ENCODE data around the gene STARD6. TPM values are rescaled to one million over a fixed set of nuclear protein-coding genes. Genes with fewer than 3 reads are reported as not detected.

Gene STARD6
- total and polyA plus RNA-seq, 4 donors: not detected

DNA sequence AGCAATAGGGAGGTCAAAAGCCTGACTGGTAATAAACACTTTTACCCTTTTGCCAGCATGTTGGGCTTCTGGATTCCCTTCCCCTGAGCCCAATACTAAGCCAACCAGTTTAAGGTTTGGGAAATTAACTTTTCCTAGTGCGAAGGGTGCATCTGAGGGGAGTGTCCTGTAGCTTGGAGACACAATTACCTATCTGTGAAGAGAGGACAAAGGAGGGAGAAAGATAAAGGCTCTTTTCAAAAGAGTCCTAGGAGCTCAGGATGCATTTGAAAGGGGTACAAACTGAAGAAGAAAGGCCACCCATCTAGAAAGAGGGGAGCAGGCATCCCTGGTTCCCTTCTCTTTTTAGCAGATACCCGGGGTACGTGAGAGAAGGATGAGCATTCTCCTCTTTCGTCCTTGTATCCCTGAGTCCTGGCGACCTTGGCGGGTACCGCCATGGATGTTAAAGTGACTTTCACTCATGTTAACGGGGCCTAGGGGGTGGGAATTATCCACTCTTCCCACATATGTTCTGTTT lies 25.1 kb upstream of the STARD6 start:
- TF ChIP-seq, protein P1, sequence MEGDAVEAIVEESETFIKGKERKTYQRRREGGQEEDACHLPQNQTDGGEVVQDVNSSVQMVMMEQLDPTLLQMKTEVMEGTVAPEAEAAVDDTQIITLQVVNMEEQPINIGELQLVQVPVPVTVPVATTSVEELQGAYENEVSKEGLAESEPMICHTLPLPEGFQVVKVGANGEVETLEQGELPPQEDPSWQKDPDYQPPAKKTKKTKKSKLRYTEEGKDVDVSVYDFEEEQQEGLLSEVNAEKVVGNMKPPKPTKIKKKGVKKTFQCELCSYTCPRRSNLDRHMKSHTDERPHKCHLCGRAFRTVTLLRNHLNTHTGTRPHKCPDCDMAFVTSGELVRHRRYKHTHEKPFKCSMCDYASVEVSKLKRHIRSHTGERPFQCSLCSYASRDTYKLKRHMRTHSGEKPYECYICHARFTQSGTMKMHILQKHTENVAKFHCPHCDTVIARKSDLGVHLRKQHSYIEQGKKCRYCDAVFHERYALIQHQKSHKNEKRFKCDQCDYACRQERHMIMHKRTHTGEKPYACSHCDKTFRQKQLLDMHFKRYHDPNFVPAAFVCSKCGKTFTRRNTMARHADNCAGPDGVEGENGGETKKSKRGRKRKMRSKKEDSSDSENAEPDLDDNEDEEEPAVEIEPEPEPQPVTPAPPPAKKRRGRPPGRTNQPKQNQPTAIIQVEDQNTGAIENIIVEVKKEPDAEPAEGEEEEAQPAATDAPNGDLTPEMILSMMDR (IDR thresholded peaks at IDR 0.05; ENCODE audit: low read depth, low read length, missing input control): no peak
- TF ChIP-seq HNF4G (IDR thresholded peaks at IDR 0.05): no peak
- TF ChIP-seq, protein P2, sequence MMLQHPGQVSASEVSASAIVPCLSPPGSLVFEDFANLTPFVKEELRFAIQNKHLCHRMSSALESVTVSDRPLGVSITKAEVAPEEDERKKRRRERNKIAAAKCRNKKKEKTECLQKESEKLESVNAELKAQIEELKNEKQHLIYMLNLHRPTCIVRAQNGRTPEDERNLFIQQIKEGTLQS (IDR thresholded peaks at IDR 0.05): no peak
- no peak for TF ChIP-seq YY1 (IDR thresholded peaks at IDR 0.05)
- no peak for TF ChIP-seq GABPA (IDR thresholded peaks at IDR 0.05 in 1 of 2, conservative IDR thresholded peaks at IDR 0.05 in 1 of 2)
- TF ChIP-seq, protein P3, sequence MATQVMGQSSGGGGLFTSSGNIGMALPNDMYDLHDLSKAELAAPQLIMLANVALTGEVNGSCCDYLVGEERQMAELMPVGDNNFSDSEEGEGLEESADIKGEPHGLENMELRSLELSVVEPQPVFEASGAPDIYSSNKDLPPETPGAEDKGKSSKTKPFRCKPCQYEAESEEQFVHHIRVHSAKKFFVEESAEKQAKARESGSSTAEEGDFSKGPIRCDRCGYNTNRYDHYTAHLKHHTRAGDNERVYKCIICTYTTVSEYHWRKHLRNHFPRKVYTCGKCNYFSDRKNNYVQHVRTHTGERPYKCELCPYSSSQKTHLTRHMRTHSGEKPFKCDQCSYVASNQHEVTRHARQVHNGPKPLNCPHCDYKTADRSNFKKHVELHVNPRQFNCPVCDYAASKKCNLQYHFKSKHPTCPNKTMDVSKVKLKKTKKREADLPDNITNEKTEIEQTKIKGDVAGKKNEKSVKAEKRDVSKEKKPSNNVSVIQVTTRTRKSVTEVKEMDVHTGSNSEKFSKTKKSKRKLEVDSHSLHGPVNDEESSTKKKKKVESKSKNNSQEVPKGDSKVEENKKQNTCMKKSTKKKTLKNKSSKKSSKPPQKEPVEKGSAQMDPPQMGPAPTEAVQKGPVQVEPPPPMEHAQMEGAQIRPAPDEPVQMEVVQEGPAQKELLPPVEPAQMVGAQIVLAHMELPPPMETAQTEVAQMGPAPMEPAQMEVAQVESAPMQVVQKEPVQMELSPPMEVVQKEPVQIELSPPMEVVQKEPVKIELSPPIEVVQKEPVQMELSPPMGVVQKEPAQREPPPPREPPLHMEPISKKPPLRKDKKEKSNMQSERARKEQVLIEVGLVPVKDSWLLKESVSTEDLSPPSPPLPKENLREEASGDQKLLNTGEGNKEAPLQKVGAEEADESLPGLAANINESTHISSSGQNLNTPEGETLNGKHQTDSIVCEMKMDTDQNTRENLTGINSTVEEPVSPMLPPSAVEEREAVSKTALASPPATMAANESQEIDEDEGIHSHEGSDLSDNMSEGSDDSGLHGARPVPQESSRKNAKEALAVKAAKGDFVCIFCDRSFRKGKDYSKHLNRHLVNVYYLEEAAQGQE (IDR thresholded peaks at IDR 0.05): no peak
- TF ChIP-seq, protein P4, sequence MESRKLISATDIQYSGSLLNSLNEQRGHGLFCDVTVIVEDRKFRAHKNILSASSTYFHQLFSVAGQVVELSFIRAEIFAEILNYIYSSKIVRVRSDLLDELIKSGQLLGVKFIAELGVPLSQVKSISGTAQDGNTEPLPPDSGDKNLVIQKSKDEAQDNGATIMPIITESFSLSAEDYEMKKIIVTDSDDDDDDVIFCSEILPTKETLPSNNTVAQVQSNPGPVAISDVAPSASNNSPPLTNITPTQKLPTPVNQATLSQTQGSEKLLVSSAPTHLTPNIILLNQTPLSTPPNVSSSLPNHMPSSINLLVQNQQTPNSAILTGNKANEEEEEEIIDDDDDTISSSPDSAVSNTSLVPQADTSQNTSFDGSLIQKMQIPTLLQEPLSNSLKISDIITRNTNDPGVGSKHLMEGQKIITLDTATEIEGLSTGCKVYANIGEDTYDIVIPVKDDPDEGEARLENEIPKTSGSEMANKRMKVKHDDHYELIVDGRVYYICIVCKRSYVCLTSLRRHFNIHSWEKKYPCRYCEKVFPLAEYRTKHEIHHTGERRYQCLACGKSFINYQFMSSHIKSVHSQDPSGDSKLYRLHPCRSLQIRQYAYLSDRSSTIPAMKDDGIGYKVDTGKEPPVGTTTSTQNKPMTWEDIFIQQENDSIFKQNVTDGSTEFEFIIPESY (IDR thresholded peaks at IDR 0.05): no peak
- no peak for TF ChIP-seq FOXA1 (IDR thresholded peaks at IDR 0.05)
- TF ChIP-seq, protein P5, sequence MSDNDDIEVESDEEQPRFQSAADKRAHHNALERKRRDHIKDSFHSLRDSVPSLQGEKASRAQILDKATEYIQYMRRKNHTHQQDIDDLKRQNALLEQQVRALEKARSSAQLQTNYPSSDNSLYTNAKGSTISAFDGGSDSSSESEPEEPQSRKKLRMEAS (IDR thresholded peaks at IDR 0.05): no peak
- TF ChIP-seq EGR1 (IDR thresholded peaks at IDR 0.05; ENCODE audit: low read depth in 2 of 2): no peak
- TF ChIP-seq RAD21 (IDR thresholded peaks at IDR 0.05): no peak
- TF ChIP-seq JUND (IDR thresholded peaks at IDR 0.05): no peak
- no peak for TF ChIP-seq RXRA (IDR thresholded peaks at IDR 0.05)
- no peak for TF ChIP-seq SP1 (IDR thresholded peaks at IDR 0.05)
- no peak overlapping the region for H3K9ac ChIP-seq (ENCODE audit: low read depth in 1 of 2, low read length in 2 of 2)
- no peaks in the 10 kb centered on the region for H3K9me3 ChIP-seq (ENCODE audit: control insufficient read depth in 4 of 4, low read length in 3 of 4)
- H3K4me1 ChIP-seq (ENCODE audit: control insufficient read depth in 4 of 4, insufficient read depth in 4 of 4, low read length in 3 of 4): no peaks in the 10 kb centered on the region
- H3K27ac ChIP-seq (ENCODE audit: low read depth in 1 of 2, low read length in 2 of 2): no peak overlapping the region
- 89% methylated on average over 8 of the region's 8 CpGs for WGBS
- H3K36me3 ChIP-seq (ENCODE audit: control insufficient read depth in 4 of 4, insufficient read depth in 3 of 4, low read depth in 1 of 4, low read length in 3 of 4): peaks cover 0 to 2% (median 0%) of the 10 kb centered on the region in 4 donors
- no peak for DNase-seq (ENCODE audit: low spot score)
- H3K27me3 ChIP-seq (ENCODE audit: control insufficient read depth in 4 of 4, insufficient read depth in 4 of 4, low read length in 3 of 4): no peaks in the 10 kb centered on the region
- H3K4me3 ChIP-seq (ENCODE audit: low read depth in 1 of 3, low read length in 3 of 3): no peak overlapping the region

DNA sequence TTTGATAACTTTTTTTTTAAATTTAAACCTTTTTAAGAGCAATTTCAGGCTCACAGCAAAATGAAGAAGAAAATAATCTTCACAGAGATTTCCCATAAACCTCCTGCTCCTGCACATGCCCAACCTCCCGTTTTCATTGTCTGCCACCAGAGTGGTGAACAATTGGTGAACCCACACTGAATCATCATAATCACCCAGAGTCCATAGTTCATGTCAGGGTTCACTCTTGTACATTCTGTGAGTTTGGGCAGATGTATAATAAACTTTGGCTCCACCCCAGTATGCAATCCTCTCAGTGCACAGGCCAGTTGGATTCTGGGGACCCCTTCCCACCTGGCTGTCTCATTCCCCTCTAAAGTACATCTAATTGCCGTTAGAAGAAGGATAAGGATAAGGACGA lies 24.4 kb upstream of the STARD6 start:
- H3K4me3 ChIP-seq (ENCODE audit: low read depth in 1 of 3, low read length in 3 of 3): no peak overlapping the region
- H3K27ac ChIP-seq (ENCODE audit: low read depth in 1 of 2, low read length in 2 of 2): no peak overlapping the region
- no peaks in the 10 kb centered on the region for H3K4me1 ChIP-seq (ENCODE audit: control insufficient read depth in 4 of 4, insufficient read depth in 4 of 4, low read length in 3 of 4)
- 81% methylated on average over 3 of the region's 3 CpGs for WGBS
- DNase-seq (ENCODE audit: low spot score): no peak
- no peaks in the 10 kb centered on the region for H3K27me3 ChIP-seq (ENCODE audit: control insufficient read depth in 4 of 4, insufficient read depth in 4 of 4, low read length in 3 of 4)
- no peaks in the 10 kb centered on the region for H3K9me3 ChIP-seq (ENCODE audit: control insufficient read depth in 4 of 4, low read length in 3 of 4)
- H3K36me3 ChIP-seq (ENCODE audit: control insufficient read depth in 4 of 4, insufficient read depth in 3 of 4, low read depth in 1 of 4, low read length in 3 of 4): peaks cover 0 to 2% (median 0%) of the 10 kb centered on the region in 4 donors
- TF ChIP-seq EGR1 (IDR thresholded peaks at IDR 0.05; ENCODE audit: low read depth in 2 of 2) (no peak), TAF1 (conservative IDR thresholded peaks at IDR 0.05) (no peak), RAD21 (IDR thresholded peaks at IDR 0.05) (no peak), FOXA1 (IDR thresholded peaks at IDR 0.05) (no peak), JUND (IDR thresholded peaks at IDR 0.05) (no peak), GABPA (IDR thresholded peaks at IDR 0.05 in 1 of 2, conservative IDR thresholded peaks at IDR 0.05 in 1 of 2) (no peak), RXRA (IDR thresholded peaks at IDR 0.05) (no peak)
- TF ChIP-seq, protein P3 (IDR thresholded peaks at IDR 0.05): no peak
- TF ChIP-seq, protein P5 (IDR thresholded peaks at IDR 0.05): no peak
- no peak overlapping the region for H3K9ac ChIP-seq (ENCODE audit: low read depth in 1 of 2, low read length in 2 of 2)
